ENCODE data around the gene TMEM131L.
A peak's percentile ranks its signal among the peaks of the same experiment; 100 is the strongest.
"Not testable (repeated sequence)": the region's sequence is repeated elsewhere in the genome, so short reads cannot be mapped to it uniquely, and the experiment has no call there.

Gene TMEM131L

DNA sequence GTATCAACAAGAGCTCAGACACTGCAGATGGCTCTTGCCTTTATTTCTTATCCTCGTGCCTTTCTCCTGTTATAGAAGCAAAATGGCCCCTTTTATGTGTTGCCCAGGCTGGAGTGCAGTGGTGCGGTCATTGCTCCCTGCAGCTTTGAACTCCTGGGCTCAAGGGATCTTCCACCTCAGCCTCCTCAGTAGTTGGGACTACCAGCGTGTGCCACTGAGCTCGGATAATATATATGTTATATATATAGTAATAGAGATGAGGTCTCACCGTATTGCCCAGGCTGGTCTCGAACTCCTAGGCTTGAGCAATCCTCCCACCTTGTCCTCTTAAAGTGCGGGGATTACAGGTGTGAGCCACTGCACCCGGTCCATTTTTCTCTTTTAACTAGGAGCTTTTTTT is 79.7 kb downstream of the TMEM131L start:
- no peak for DNase-seq

DNA sequence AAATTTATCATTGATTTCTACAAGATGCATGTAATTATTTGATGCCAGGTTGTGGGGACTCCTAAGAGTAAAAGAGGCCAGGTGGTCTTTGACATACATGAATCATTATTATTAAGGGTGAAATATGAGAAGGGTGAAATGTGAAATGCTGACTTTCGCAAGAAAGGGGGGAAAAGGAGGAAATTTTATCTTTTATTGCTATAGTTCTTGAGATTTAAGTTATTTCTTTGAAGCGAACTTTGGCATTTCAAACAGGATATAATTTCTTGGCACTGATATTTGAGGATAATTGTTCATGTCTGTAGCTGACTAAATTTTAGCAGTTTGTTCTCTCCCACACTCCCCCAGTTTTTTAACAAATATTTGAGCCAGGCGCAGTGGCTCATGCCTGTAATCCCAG is 80.1 kb downstream of the TMEM131L start:
- DNase-seq: no peak

- DNase-seq: no peak
These were observed 81.4 kb downstream of the TMEM131L start for GRCh38 chr4:153547520-153547919.

DNA sequence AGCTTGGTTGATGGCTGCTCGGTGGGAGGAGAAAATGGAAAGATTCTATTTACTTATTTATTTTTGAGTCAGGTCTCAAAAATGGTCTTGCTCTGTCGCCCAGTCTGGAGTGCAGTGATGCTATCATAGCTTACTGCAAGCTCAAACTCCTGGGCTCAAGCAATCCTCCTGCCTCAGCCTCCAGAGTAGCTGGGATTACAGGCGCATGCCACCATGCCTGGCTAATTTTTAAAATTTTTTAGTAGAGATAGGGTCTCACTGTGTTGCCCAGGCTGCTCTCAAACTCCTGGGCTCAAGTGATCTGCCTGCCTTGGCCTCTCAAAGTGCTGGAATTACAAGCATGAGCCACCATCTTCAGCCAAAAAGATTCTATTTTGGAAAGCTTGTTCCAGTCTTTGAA is 82.7 kb downstream of the TMEM131L start:
- not testable (repeated sequence) for DNase-seq

DNA sequence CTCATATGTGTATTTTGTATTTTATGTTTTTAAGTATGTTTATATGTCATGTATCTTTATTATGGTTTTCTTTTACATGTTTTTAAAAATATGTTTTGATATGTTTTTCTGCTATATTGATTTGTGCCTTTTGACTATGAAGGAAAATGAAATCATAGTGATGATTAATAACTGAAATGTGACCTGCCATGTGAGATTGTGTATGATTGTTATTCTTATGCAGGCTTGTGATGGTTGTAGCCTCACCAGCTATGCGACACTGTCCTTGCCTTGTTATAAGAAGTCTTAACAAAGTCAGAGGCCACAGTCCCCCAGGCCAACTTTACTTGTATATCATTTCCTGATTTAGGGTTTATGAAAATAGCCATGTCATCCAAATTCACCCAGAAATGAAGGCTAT is 83.2 kb downstream of the TMEM131L start:
- DNase-seq: no peak

- no peak for DNase-seq
These were observed 87.1 kb downstream of the TMEM131L start for GRCh38 chr4:153553155-153553818.

DNA sequence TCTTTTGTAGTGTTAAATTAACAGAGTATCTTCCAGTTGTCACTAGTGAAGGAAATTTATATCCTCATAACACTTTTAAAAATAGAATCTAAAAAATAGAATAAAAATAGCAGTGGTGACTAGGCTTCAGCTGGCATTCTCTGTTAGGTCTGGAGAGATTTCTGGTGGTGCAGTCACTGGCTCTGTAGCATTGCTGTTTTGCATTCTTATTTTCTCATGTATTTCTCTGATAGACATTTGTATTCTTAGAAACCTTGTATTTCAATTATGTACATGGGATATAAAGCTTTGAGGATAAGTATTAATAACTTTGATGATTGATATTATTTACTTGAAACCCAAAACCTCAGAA is 87.6 kb downstream of the TMEM131L start:
- DNase-seq: no peak

DNA sequence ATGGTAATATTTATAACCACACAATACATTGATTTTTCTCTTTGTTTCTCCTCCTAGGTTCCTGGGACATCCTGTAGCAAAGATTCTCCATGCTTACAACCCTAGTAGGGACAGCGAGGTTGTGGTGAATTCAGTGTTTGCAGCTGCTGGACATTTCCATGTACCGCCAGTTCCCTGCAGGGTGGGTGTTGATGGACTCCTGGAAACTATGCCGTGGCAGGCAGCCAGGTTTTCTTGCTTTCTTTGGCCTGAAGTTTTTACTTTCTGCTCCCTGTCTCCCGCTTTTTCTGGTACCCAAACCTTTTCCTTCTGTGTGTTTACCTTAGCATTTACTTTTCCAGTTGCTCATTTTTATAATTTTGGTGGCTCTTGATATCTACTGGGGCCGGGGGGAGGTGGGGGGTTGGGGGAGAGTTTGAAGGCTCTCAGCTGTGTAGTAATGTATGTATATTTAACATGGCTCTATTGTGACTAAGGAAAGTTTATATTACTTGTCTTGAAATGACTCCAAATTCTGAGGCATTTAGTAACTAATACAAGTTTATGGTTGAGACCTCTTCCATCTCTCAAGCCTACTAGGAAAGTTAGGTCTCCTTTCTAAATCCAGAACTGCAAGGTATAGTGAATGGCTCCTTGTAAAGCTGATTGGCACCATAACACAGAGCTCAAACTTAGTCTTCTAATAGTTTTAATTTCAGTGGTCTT is 89.7 kb downstream of the TMEM131L start:
- no peak for DNase-seq

DNA sequence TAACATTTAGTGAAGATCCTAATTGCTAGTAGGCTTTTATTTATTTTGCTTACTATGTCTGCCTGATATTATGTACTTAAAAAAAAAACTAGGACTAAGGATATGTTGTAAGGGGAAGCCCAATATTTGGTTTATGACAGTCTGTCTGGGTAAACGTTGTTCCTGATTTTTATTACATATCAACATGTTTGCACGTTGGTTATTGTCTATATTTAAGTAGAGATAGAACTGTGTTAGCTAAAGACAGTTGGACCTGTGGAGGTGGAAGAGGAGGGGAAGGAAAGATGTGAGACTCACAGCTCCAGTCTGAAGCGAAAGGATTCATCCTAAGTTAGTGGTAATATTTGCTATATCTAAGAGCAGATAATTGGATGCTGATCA is 90.3 kb downstream of the TMEM131L start:
- no peak for DNase-seq

- no peak for DNase-seq
These were observed 94.7 kb downstream of the TMEM131L start for GRCh38 chr4:153560908-153561307.

DNA sequence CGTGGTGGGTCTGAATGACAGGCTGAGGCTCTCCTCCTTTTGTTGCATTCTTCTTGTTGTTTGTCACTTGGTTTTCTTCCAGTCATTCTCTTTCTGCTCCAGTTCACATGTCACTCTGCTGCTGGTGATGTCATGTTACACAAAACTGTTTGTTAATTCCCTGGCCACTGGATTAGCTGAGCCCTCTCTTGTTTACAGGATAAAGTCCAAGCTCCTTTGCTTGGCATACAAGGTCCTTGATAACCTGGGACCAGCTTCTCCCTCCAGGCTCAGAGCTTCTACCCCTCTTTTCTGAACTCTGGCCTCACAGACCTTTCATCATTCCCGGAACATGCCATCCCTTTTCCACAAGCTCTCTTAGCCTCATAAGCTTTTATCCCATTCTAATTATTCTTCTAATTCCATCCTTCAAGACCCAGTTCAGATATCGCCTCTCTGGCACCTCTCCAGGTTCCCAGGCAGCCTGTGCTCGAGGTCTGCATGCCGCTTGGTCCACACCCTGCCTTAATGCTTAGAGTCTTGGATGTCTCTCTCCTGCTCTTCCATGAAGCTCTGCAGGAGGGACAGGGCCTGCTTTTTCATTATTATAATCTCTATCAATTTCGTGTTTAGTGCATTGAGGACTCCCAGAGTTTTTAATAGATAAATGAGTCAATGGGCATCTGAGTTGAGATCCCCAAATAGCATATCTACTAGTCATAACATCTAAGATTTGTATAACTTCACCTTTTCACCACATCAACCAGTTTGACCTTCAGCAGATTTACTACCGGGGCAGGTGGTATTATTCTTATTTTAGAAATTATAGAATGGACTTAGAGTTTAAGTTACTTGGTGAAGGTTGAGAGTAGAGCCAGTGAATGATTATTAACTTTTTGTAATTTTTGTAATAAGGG is 98.7 kb downstream of the TMEM131L start:
- no peak for DNase-seq

DNA sequence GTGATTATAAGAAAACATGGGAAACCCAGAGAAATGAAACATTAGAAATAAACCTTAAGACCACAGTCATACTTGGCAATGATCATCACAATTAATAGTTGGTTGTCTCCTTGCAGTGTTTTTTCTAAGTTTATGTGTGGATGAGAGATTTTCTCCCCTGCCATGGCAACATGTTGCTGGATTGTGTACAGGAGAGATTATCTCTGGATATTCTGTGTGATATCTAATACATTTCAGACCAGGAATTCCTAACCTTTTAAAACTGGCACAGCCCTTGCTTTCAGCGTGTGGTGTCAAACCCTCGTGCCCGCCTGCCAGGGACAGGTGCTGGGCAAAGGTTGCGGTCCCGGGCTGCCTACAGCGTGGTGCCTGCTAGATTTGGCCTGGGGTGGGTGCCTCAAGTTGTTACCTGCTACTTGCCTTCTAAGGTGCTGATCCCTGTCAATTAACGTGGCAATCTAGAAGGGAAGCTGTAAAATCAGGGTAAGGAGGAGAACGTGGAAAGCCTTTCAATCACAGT is 100.5 kb downstream of the TMEM131L start:
- no peak for DNase-seq

- not testable (repeated sequence) for DNase-seq
These were observed 101.5 kb downstream of the TMEM131L start for GRCh38 chr4:153567660-153568059.

DNA sequence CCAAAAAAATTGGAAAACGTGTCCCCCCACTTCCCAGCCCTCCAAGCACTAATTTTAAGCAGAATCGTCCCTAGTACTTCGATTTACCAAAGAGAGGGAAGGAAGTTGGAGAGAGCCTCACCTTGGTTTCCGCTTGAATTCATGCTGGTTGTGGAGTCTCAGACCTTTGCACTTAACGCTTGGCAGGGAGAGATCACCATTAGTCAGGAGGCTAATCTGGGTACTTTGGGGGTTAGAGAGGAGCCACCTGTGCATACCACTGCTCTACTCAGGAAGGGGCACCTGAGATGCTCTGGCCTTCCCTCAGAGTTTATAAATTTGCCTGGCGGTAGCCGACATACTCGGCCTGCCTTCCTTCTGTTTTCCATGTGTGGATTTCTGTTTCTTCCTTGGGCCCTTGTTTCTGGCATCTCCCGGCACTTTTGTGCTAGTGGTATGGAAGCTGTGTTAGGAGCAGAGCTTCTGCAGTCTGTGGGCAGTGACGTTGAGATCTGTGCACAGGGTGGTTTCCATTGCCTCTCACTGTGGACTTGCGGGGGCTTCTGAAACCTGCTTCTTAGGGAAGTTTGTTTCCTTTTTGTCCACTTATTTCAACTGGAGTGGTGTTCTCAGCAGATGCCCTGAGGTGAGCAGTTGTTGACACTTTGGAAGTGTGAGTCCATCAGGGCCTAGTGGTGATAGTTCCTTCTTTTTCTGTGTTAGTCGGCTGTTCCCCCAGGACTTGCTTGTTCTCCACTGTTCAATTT is 104.2 kb downstream of the TMEM131L start:
- no peak for DNase-seq

GRCh38 chr4:153571006-153571545 is 104.9 kb downstream of the TMEM131L start:
- no peak for DNase-seq

DNA sequence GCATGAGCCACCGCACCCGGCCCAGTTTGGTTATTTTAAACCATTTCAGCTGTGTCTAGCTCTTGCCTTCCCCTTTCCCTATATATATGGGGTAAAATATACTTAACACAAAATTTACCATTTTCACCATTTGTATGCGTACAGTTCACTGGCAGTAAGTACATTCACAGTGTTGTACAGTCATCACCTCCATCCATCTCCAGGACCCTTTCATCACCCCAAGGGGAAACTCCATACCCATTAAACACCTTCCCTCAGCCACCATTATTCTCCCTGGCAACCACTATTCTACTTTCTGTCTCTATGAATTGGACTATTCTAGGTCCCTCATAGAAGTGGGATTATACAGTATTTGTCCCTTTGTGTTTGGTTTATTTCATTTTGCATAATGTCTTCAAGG is 106.4 kb downstream of the TMEM131L start:
- no peak for DNase-seq

GRCh38 chr4:153573221-153573620 is 107.1 kb downstream of the TMEM131L start:
- DNase-seq: no peak

- DNase-seq: peak; percentile 79
These were observed 108.0 kb downstream of the TMEM131L start for GRCh38 chr4:153573881-153574802.

DNA sequence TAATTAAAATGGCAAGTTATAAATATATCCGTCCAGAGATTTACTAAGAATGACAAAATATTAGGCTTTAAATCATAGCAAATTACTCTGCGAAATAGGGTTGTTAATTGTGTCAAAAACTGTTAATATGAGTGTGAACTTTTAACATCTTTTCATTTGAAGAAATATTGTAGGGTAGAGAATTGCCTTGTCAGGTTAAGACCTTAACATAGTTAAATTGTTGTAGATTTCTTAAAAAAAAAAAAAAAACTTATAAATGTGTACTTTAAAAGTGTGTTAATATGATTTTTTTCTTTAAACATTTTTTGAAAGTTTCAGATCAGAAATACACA is 110.2 kb downstream of the TMEM131L start:
- no peak for DNase-seq

GRCh38 chr4:153577053-153577452 is 110.9 kb downstream of the TMEM131L start:
- DNase-seq: no peak

DNA sequence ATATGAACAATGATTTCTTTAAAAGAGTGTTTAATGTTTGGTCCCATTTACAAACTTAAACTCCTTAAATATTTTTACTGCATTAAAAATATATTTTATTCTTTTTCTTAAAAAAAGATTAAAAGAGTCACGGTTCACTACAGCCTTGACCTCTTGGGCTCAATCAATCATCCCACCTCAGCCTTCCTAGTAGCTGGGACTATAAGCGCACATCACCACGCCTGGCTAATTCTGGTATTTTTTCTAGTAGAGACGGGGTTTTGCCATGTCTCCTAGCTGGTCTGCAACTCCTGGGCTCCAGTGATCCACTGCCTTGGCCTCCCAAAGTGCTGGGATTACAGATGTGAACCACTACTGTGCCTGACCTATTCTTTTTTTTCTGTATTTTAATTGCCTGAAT is 113.2 kb downstream of the TMEM131L start:
- DNase-seq: no peak

DNA sequence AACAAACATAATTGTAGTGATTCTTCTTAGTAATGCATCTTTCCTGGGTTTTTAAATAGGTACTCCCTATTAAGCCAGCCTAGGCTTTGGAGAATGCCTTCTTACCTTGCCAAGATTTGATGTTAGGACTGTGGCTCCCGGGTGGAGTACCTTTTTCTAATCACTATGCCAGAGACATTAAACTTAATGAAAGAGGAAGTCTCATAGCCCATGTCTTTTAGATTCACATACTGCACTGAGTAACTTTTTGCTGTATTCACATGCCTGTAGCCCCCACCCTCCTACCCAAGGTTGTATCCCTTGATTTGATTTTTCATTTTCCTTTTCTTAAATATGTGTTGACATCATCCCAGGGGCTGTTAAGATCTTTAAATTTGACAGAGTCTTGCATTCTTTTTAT is 113.7 kb downstream of the TMEM131L start:
- no peak for DNase-seq
